CD4-positive, alpha-beta T cell treated with Interferon alpha-2 for 1 hour (primary cell): ENCODE data around the gene SYCE3.
"Not testable (repeated sequence)": the region's sequence is repeated elsewhere in the genome, so short reads cannot be mapped to it uniquely, and the experiment has no call there.

Source experiments
- DNase-seq, 2 donors: peaks; one replicate each; pipeline ENCODE4 v3.0.0-alpha.2; 2020 to 2022

SYCE3 gene

GRCh38 chr22:50529416-50529896, 33.3 kb downstream of the SYCE3 start:
- DNase-seq: no peak

DNA sequence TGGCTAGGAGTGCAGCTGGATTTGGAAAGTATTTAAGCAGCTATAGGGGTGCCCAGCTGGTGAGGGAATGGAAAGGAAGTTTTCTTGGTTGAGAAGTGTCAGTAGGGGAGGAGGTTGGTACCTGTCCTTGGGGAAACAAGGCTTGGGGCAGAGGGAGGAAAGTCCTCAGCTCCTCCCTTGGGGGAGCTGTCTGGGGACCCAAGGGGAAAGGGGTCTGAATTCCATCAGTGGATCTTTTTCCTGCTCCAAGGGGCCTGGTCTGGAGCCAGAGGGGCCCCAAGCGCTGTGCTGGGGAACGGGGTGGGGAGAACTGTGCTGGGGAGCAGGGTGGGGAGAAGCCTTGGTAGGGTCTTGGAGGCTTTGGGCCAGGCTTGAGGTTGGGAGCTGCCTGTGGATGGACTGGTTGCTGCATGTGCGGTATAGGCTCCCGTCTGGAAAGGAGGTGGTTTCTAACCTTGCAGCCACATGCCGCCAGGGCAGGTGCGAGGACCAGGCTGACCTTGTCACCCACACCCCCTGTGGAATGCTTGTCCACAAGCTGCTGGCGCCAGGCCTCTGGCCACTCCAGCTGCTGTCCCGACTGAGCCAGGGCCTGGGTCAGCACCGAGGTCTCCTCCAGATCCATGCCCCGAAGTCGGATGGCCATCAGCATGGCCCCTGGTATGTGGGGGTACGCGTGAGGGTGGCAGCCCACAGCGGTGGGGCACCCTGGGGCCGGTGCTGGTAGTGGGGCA, 33.9 kb downstream of the SYCE3 start:
- DNase-seq: no peak

DNA sequence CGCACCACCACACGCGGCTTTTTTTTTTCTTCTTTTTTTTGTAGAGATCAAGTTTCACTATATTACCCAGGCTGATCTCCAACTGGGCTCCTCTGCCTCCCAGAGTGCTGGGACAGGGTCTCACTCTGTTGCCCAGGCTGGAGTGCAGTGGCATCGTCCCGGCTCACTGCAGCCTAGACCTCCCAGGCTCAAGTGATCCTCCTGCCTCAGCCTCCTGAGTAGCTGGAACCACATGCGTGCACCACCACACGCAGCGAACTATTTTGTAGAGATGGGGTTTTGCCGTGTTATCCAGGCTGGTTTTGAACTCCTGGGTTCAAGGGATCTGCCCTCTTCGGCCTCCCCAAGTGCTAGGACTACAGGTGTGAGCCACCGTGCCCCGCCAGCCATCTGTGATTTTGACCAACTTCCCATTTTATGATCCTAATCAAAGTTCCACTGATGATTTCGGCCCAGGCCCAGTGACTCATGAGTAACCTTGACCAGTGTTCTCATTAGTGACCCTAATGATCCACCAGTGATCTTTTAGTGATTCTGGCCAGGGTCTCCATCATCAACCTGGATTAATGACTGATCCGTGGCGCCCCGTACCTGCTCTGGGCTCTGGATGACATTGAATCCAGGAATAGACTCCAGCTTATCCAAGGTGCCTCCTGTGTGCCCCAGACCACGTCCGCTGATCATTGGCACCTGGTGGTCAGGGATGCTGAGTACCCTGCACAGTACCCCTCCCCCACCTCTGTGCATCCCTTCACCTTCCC, 34.6 kb downstream of the SYCE3 start:
- no peak for DNase-seq

GRCh38 chr22:50526834-50527801, 35.6 kb downstream of the SYCE3 start:
- DNase-seq: peak; percentile 67 to 70

DNA sequence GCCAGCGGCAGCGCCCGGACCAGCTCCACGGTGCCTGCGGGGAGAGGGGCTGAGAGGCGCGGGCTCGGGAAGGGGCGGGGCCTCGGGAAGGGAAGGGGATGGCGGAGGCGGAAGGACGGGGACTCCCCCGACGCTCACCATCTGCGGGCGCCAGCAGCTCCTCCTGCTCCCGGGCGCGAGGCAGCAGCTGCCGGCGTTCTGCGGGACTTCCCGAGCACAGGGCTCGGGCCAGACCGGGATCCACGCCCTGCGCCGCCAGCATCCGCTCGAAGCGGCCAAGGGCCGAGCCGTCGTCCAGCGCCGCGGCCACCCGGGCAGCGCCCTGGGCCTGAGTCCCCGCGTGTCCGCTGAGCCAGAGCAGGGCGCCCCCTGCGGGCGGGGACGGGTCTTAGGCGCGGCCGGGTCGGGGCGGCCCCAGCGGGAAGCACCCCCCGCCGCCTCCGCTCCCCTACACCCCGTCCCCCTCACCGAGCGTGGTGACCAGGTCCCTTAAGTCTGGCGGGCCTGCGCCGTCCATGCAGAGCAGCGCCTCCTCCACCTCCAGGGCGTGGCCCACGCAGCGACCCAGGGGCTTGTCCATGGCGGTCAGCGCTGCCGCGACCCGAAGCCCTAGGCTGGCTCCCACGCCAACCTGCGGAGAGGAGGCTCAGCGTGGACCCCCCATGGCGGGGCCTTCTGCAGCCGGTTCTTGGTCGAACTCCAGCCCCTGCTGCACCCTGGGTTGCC, 36.4 kb downstream of the SYCE3 start:
- peak; percentile 86 to 91 for DNase-seq

- no peak for DNase-seq
Observed at GRCh38 chr22:50525858-50526107, 36.9 kb downstream of the SYCE3 start.

DNA sequence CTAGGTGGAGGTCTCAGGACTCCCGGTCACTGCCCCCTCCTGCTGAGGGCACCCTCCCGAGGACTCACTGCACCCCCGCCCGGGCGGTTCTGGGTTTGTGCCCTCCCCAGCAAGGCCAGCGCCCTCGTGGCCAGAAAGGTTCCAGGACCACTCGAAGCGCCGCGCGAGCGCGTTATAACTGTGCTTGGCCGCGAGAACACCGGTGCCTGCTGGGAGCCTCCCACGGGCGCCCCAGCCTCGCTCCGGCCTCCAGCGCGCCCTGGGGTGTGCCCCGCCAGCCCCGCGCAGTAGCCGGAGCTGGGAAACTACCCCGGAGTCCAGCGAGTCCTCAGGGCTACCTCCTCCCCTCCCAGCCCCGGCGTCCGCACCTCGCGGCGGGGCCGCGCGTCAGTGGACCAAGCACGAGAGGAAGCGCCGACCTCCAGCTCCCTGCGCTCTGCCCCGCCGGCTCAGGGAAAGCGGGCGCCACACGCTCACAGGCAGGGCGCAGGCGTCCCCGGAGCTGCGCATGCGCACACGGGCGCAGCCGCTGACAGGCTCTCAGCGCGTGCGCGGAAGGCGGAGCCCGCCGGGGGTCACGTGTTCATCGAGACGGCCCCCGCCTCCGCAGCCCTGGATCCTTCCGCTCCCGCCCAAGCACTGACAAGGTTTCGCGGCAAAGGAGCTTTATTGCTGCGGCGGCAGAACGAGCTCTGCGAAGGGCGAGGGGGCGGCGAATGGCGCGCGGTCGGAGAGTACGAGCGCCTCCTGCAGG, 37.4 kb downstream of the SYCE3 start, which contains the start of gene SCO2:
Gene SCO2 (minus strand): TSS at position 495 of the 754 bp plus-strand sequence. CDS start 1,187 bp downstream, outside the sequence.
- DNase-seq: peak; percentile 97 to 98

DNA sequence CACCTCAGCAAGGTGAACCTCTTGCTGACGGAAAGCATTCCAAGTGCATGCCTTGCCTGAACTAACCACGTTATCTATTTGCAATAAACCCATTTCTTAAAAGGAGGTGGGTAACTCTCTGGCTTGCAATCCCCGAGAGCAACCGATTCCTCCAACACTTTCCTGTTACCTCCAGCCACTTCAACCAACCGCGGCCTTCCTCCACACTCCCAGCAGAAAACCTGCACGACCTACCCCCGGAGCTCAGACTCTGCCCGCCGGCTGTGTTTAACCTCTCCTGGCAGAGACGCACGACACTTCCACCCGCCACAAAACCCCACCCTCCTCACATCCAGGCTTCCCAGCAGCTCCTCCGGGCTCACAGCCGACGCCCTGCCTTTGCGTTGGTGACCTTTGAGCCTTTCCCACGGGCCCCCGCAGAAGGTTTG, 38.0 kb downstream of the SYCE3 start:
- no peak for DNase-seq

- no peak for DNase-seq
Observed at GRCh38 chr22:50523806-50524675, 38.7 kb downstream of the SYCE3 start.

GRCh38 chr22:50523458-50523805, 39.3 kb downstream of the SYCE3 start:
- no peak for DNase-seq

DNA sequence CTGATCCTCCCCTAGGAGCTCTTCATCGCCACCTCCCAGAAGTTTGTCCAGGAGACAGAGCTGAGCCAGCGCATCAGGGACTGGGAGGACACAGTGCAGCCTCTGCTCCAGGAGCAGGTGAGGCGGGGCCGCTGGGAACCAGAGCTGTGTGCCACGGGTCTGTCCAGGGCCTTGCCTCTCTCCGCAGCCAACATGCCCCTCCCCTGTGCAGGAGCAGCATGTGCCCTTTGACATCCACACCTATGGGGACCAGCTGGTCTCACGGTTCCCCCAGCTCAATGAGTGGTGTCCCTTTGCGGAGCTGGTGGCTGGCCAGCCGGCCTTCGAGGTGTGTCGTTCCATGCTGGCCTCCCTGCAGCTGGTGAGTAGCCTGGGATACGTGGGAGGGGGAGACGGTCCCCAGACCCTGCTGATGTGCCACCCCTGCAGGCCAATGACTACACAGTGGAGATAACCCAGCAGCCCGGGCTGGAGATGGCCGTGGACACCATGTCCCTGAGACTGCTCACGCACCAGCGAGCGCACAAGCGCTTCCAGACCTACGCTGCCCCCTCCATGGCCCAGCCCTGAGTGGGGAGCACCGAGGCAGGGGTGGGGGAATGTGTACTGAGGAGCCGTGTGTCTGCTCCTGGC, 39.8 kb downstream of the SYCE3 start:
- no peak for DNase-seq

DNA sequence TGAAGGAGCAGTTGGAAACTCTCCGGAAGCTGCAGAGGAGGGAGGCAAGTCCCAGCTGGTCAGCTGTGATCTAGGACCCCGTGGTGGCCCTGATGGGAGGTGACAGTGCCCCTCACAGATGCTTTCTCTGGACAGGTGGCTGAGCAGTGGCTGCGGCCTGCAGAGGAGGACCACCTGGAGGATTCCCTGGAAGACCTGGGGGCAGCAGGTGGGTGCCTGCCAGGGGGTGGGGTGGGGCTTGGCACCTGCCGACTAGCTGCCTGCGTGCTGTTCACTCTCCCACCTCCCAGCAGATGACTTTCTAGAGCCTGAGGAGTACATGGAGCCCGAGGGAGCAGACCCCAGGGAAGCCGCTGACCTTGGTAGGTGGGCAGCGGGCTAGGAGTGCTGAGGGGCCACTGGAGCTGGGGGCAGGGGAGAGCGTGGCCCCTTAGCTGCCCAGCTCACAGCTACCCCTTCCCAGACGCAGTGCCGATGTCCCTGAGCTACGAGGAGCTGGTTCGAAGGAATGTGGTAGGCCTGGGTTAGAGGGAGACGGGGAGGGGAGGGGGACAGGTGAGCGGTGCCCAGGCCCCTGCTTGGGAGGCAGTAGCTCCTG, 40.4 kb downstream of the SYCE3 start:
- no peak for DNase-seq

- DNase-seq: no peak
Observed at GRCh38 chr22:50521710-50522109, 41.0 kb downstream of the SYCE3 start.

- no peak for DNase-seq
Observed at GRCh38 chr22:50520826-50521453, 41.8 kb downstream of the SYCE3 start.

DNA sequence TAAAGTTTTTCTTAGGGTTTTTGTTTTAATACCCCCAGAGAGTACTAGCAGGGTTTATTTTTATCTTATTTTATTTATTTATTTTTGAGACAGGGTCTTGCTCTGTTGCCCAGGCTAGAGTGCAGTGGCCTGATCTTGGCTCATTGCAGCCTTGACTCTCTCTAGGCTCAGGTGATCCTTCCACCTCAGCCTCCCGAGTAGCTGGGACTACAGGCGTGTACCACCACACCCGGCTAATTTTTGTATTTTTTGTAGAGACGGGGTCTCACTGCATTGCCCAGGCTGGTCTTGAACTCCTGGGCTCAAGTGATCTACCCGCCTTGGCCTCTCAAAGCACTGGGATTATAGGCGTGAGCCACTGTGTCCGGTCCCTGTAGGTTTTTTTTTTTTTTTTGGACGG, 42.5 kb downstream of the SYCE3 start:
- not testable (repeated sequence) for DNase-seq

GRCh38 chr22:50519151-50519550, 43.6 kb downstream of the SYCE3 start:
- no peak for DNase-seq

DNA sequence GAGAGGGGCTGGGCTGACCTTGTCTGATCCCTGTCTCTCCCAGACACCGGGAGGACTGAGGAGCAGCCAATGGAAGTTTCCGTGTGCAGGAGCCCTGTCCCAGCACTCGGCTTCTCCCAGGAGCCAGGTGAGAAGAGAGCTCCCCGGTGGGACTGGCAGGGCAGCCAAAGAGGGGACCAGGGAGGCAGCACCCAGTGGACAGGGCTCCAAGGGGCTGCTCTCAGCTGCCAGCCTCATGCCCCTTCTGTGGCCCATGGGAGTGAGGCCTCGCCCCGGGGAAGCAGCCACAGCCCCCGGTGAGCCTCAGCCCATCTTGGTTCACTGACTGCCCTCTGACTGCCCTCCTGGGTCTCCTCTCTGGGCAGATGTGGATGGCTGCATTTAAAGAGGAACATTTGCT, 44.1 kb downstream of the SYCE3 start:
- no peak for DNase-seq

DNA sequence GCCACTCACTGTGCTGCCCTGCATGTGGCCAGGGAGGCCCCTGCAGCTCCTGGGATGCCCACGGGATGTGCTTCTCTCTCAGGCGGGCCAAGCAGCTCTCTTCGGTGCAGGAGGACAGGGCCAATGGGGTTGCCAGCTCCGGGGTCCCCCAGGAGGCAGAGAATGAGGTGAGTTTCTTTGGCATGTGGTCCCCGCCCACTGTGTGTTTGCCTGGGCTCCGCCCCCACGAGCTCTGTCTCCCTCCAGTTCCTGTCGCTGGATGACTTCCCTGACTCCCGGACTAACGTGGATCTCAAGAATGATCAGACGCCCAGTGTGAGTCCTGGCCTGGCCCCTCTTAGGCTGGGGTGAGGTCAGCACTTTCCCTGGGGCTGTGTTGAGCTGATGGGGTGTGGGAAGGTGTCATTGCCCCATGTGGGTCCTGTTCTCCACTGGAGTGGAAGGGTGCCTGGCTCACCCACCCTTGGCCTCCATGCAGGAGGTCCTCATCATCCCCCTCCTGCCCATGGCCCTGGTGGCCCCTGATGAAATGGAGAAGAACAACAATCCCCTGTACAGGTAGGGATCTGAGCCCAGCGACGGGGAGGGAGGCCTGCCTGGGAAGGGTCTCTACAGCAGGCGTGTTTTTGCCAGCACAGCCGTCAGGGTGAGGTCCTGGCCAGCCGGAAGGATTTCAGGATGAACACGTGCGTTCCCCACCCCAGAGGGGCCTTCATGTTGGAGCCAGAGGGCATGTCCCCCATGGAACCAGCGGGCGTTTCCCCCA, 45.0 kb downstream of the SYCE3 start:
- DNase-seq: no peak

DNA sequence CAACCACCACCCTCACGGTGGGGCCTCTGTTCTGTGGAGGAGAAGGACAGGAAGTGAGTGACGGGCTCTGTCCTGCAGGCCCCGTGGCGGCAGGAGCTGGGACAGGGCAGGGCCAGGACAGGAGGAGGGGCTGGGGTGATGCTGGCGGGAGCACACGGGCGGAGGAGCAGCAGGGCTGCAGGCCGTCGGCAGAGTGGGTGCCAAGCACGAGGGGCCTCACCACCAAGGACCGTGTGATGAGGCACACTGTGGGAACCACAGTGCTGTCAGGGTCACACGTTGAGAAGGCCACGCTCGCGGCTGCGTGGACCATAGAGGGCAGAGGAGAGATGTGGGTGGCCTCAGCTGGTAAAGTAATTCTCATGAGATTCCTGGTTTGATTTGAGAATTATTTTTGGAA, 45.8 kb downstream of the SYCE3 start:
- DNase-seq: no peak
